ENCODE results near the gene TMEM186.

- TF ChIP-seq JUN (IDR thresholded peaks at IDR 0.05; ENCODE audit: low read depth, low read length) (no peak), POLR2A (IDR thresholded peaks at IDR 0.05; ENCODE audit: control extremely low read depth in 1 of 2, low read depth in 2 of 2, low read length in 2 of 2) (no peak), FOSL1 (IDR thresholded peaks at IDR 0.05; ENCODE audit: insufficient read depth, low read depth, low read length) (no peak), NANOG (IDR thresholded peaks at IDR 0.05; ENCODE audit: insufficient read depth, low read depth, low read length, poor library complexity, severe bottlenecking) (no peak)
- TF ChIP-seq, protein P1, sequence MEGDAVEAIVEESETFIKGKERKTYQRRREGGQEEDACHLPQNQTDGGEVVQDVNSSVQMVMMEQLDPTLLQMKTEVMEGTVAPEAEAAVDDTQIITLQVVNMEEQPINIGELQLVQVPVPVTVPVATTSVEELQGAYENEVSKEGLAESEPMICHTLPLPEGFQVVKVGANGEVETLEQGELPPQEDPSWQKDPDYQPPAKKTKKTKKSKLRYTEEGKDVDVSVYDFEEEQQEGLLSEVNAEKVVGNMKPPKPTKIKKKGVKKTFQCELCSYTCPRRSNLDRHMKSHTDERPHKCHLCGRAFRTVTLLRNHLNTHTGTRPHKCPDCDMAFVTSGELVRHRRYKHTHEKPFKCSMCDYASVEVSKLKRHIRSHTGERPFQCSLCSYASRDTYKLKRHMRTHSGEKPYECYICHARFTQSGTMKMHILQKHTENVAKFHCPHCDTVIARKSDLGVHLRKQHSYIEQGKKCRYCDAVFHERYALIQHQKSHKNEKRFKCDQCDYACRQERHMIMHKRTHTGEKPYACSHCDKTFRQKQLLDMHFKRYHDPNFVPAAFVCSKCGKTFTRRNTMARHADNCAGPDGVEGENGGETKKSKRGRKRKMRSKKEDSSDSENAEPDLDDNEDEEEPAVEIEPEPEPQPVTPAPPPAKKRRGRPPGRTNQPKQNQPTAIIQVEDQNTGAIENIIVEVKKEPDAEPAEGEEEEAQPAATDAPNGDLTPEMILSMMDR (IDR thresholded peaks at IDR 0.05; ENCODE audit: control extremely low read depth in 1 of 3, insufficient read depth in 1 of 3, low read depth in 1 of 3, low read length in 3 of 3) = no peak
These were observed 28.9 kb upstream of the TMEM186 start for GRCh38 chr16:8826278-8826879.

Measured in H1 (cell line).